GM21381 (cell line): Measurements from ENCODE around the gene ALX4.

Experiments used
- ATAC-seq: cut with Tn5 transposase; IDR thresholded peaks from one replicate; pipeline ENCODE4 v1.9.1; 2021; ENCODE audit warnings: mild to moderate bottlenecking, moderate library complexity; ENCODE audit not compliant: unreplicated experiment

The ALX4 gene

DNA sequence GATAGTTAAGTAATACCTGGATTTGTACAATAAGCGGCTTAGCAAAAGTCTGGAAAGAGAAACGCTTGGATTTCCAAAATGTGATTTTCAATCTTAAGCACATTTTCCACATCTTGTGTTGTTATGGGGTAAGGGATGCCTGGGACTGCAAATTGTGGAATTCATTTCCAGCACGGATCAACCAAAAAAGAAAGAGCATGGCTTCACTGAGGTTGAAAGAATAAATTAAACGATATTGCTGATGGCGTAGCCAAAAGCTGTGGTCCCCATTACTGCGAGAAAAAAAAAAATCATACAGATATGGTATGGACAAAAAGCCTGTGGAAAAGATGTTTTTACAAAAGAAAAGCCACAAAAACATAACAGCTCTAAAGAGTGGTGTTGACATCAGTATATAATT lies 26.0 kb upstream of the ALX4 start:
- ATAC-seq, result no peak

DNA sequence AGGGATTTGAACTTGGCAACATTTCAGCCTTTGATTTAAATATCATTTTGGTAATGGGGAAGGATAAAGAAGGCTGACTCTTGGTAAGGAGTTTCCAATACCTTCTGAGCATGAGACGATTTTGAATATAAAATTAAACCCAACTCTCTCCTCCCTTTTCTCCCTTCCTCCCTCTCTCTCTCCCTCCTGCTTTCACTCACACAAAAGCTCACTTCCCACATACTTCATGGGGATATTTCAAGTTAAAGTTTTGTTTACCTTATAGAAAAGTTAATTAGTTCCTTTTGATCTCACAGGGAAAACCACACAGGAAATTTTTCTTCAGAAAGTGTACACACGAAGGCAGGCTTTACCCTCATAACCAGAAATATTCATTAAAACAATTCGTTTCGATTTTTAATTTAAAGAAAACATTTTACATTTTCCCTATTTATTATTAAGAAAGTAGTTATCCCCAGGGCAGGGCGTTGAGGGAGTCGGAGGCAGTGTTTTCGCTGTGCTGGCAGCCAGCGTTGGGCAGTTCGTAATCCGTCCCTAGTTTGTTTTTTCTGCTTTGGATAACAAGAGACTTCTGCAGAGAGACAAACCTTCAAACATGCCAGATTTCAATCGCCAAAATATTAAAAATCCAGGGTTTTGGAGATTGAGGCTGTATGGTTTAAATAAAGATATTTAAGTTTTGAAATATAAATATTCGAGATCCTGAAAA lies 25.3 kb upstream of the ALX4 start:
- ATAC-seq, result no peak

GRCh38 chr11:44334356-44335004 lies 24.5 kb upstream of the ALX4 start:
- no peak for ATAC-seq

GRCh38 chr11:44333271-44334218 lies 23.6 kb upstream of the ALX4 start:
- no peak for ATAC-seq

DNA sequence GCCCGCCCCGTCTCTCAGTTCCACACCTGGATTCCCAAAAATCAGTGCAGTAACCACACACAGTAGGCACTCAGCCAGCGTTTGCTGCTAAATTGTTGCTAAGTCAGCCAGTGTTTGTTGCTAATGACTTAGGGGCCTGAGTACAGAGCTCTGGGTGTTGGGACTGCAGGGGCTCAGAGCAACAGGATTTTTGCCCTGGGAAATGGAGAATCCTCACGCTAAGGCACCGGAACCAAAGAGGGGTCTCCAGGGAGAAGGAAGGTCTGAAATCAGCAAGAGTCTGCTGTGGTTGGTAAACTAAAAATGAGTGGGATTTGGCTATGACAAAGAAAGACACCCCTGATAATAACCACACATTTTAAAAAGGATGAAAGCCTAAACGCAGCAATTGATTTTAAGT lies 22.7 kb upstream of the ALX4 start:
- ATAC-seq, result no peak

GRCh38 chr11:44329472-44330230 lies 19.7 kb upstream of the ALX4 start:
- ATAC-seq, result no peak

- no peak for ATAC-seq
These were observed 18.3 kb upstream of the ALX4 start for GRCh38 chr11:44328138-44328660.

GRCh38 chr11:44327730-44328129 lies 17.8 kb upstream of the ALX4 start:
- no peak for ATAC-seq

GRCh38 chr11:44326615-44327475 lies 16.9 kb upstream of the ALX4 start:
- ATAC-seq, result no peak

GRCh38 chr11:44325698-44326097 lies 15.8 kb upstream of the ALX4 start:
- ATAC-seq, result no peak

DNA sequence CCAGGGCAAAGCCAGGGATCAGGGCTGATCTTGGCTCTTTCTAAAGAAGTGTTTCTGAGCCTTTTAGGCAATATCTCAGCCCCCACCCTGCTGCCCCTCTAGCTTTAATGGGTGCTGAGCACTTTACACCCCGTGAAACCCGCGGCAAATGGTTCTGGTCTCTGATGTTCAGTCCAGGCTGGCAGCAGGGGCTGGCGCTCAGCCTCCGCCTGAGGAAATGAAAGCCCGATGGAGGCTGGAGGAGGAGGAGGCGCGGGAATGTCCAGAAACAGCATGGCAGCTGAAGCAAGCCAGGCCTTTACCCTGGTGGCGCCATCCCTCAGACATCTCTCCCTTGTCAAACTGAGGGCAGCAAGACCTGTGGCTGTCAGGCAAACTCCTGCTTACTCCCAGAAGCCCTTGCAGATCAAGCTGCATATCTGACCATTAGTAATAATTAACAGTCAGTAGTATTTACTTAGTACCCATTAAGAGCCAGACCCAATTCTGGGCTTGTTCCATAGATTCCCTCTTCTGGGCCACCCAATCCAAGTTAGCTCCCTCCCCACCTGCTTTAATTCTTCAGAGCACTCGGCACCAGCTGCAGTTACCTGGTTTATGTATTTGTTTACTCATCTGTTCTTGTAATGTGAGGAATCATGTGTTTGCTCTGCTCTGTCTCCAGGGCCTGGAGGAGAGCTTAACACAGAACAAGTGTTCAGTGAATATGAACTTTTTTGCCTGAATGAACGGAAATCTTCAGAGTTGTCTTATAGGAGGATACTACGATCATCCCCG lies 15.0 kb upstream of the ALX4 start:
- ATAC-seq, result no peak

GRCh38 chr11:44324222-44324621 lies 14.3 kb upstream of the ALX4 start:
- ATAC-seq, result no peak

DNA sequence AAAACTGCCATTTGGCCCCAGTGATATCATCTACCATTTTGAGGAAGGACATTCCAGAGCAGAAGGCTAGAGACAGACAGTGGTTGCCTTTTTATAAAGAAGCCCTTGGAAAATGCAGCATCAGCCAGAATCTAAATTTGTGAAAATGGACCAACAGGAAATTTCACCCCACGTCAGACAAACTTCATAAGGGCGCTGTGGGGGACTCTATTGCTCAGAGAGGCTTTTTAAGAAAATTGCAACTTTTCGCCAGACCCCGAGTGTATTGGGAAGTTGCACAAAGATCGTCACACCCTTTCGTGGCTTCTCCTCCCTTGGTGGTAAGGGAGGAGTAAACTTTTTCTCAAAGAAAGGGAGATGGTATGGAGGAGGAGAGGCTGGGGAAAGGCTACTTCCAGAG lies 12.3 kb upstream of the ALX4 start:
- no peak for ATAC-seq

DNA sequence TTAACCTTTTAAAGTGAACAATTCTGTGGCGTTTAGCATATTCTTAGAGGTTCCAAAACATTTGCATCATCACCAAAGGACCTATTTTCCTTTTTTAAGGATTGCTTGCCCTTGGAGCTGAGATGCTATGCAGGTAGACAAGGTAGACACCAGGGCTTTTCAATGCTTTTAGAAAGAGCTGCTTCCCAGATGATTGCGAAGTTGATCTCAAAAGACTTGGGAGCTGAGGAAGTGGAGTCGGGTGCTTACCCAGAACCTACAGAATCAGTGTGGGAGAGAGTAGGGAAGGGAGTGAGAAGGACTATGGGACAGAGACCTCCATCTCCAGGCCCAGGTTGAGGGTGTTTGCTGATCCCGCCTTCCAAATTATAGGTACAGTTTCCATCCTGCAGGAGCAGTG lies 11.1 kb upstream of the ALX4 start:
- no peak for ATAC-seq

- no peak for ATAC-seq
These were observed 10.5 kb upstream of the ALX4 start for GRCh38 chr11:44320289-44320973.

- no peak for ATAC-seq
These were observed 9.8 kb upstream of the ALX4 start for GRCh38 chr11:44319552-44320288.

DNA sequence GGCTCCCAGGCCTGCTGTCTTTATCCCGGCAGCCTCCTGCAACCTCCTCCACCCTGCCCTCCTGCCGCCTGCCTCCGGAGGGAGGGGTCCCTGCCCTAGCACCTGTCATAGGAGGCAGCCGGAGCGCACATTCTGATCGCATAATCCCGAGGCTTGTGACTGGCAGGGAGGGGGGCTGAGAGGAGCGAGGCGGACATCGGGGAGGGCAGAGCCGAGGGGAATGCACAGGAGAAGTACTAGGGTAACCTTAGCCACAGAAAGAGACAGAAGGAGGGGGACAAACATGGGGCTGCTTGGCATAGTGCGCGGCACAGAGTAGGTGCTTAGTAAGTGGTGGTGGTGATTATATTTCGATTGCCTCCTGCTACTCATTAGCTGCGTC lies 9.2 kb upstream of the ALX4 start:
- no peak for ATAC-seq

DNA sequence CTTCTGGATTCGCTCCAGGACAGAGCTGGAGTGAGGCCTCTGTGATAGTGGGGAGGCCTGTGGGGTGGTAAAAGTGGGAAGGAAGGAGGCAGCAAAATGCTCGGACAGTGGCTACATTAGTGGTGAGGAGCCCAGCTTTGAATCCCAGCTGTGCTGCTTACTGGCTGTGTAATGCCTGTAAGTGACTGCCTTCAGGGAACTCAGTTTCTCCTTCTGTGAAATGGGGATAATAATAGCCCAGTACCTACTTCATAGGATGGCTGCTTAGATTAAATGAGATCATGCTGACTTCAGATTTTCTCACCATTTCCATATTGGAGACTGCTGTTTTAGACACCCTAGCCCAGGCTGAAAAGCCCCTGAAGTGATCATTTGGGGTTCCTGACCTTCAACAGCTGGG lies 8.4 kb upstream of the ALX4 start:
- no peak for ATAC-seq
